Loucy (cell line): ENCODE data around the gene ADIPOR1.

Experiments
- EZH2phosphoT487 ChIP-seq: fragments of 200-600 bp; IDR thresholded peaks from 2 replicates; pipeline ENCODE4 v1.6.1; 2018; ENCODE audit warnings: antibody characterized with exemption, mild to moderate bottlenecking, moderate library complexity, borderline replicate concordance
- TF ChIP-seq, protein P1 (sequence below): fragments of 200-600 bp; sonication (generic); conservative IDR thresholded peaks from 2 replicates; pipeline ENCODE4 v1.5.1; 2014; ENCODE audit warnings: mild to moderate bottlenecking, antibody characterized with exemption, low read length

- TF ChIP-seq, protein P1, sequence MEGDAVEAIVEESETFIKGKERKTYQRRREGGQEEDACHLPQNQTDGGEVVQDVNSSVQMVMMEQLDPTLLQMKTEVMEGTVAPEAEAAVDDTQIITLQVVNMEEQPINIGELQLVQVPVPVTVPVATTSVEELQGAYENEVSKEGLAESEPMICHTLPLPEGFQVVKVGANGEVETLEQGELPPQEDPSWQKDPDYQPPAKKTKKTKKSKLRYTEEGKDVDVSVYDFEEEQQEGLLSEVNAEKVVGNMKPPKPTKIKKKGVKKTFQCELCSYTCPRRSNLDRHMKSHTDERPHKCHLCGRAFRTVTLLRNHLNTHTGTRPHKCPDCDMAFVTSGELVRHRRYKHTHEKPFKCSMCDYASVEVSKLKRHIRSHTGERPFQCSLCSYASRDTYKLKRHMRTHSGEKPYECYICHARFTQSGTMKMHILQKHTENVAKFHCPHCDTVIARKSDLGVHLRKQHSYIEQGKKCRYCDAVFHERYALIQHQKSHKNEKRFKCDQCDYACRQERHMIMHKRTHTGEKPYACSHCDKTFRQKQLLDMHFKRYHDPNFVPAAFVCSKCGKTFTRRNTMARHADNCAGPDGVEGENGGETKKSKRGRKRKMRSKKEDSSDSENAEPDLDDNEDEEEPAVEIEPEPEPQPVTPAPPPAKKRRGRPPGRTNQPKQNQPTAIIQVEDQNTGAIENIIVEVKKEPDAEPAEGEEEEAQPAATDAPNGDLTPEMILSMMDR: peak; percentile 77
- no peak for TF ChIP-seq EZH2phosphoT487
Observed at GRCh38 chr1:202968895-202969295, 10.8 kb upstream of the ADIPOR1 start.
